HEK293T (cell line): ENCODE results near the gene SUN5.

ENCODE experiments used
- CTCF ChIA-PET: fragments of 350-600 bp; formaldehyde crosslinking; extraction: SDS; loops from one replicate; lab custom pipeline; 2021; ENCODE audit warnings: antibody characterized with exemption, inconsistent platforms; lab: Yijun Ruan, JAX
- POLR2A ChIA-PET: fragments of 350-600 bp; formaldehyde crosslinking; extraction: SDS; loops from one replicate; lab custom pipeline; 2020; ENCODE audit warnings: antibody characterized with exemption, inconsistent platforms; lab: Yijun Ruan, JAX
- DNase-seq: peaks from one replicate; pipeline ENCODE4 v3.0.0; 2012; ENCODE audit warnings: mixed read lengths; ENCODE audit errors: extremely low spot score
- ARNT ChIP-seq: fragments of 450-650 bp; IDR thresholded peaks from 2 replicates; pipeline ENCODE4 v1.6.1; 2017; ENCODE audit warnings: mild to moderate bottlenecking
- BHLHE40 ChIP-seq: fragments of 450-650 bp; IDR thresholded peaks from 2 replicates; pipeline ENCODE4 v1.6.1; 2016; ENCODE audit warnings: mild to moderate bottlenecking, moderate library complexity, borderline replicate concordance
- CTBP1 ChIP-seq: fragments of 450-650 bp; IDR thresholded peaks from 2 replicates; pipeline ENCODE4 v1.6.1; 2016; ENCODE audit warnings: borderline replicate concordance
- ELF4 ChIP-seq: fragments of 450-650 bp; IDR thresholded peaks from 2 replicates; pipeline ENCODE4 v1.6.1; 2017; ENCODE audit warnings: antibody characterized with exemption
- FOXA1 ChIP-seq: fragments of 450-650 bp; IDR thresholded peaks from 2 replicates; pipeline ENCODE4 v1.6.1; 2016; ENCODE audit warnings: mild to moderate bottlenecking
- FOXK2 ChIP-seq: fragments of 450-650 bp; IDR thresholded peaks from 2 replicates; pipeline ENCODE4 v1.6.1; 2016; ENCODE audit warnings: mild to moderate bottlenecking
- FOXM1 ChIP-seq: fragments of 450-650 bp; IDR thresholded peaks from 2 replicates; pipeline ENCODE4 v1.6.1; 2017; ENCODE audit warnings: mild to moderate bottlenecking, borderline replicate concordance
- HDGF ChIP-seq: fragments of 450-650 bp; IDR thresholded peaks from 2 replicates; pipeline ENCODE4 v1.6.1; 2017; ENCODE audit warnings: antibody characterized with exemption, borderline replicate concordance
- L3MBTL2 ChIP-seq: fragments of 450-650 bp; conservative IDR thresholded peaks from 2 replicates; pipeline ENCODE4 v1.6.1; 2016; ENCODE audit warnings: mild to moderate bottlenecking
- LEF1 ChIP-seq: fragments of 450-650 bp; IDR thresholded peaks from 2 replicates; pipeline ENCODE4 v1.6.1; 2017; ENCODE audit warnings: mild to moderate bottlenecking, borderline replicate concordance
- NFRKB ChIP-seq: fragments of 450-650 bp; IDR thresholded peaks from 2 replicates; pipeline ENCODE4 v1.6.1; 2016; ENCODE audit warnings: mild to moderate bottlenecking, moderate library complexity
- PKNOX1 ChIP-seq: fragments of 450-650 bp; IDR thresholded peaks from 2 replicates; pipeline ENCODE4 v1.6.1; 2016
- SP1 ChIP-seq: fragments of 450-650 bp; IDR thresholded peaks from 2 replicates; pipeline ENCODE4 v1.6.1; 2017
- SUZ12 ChIP-seq: fragments of 450-650 bp; IDR thresholded peaks from 2 replicates; pipeline ENCODE4 v1.6.1; 2016; ENCODE audit warnings: mild to moderate bottlenecking
- TARDBP ChIP-seq: fragments of 450-650 bp; IDR thresholded peaks from 2 replicates; pipeline ENCODE4 v1.6.1; 2016
- ZNF384 ChIP-seq: fragments of 450-650 bp; IDR thresholded peaks from 2 replicates; pipeline ENCODE4 v1.6.1; 2016

SUN5 gene

DNA sequence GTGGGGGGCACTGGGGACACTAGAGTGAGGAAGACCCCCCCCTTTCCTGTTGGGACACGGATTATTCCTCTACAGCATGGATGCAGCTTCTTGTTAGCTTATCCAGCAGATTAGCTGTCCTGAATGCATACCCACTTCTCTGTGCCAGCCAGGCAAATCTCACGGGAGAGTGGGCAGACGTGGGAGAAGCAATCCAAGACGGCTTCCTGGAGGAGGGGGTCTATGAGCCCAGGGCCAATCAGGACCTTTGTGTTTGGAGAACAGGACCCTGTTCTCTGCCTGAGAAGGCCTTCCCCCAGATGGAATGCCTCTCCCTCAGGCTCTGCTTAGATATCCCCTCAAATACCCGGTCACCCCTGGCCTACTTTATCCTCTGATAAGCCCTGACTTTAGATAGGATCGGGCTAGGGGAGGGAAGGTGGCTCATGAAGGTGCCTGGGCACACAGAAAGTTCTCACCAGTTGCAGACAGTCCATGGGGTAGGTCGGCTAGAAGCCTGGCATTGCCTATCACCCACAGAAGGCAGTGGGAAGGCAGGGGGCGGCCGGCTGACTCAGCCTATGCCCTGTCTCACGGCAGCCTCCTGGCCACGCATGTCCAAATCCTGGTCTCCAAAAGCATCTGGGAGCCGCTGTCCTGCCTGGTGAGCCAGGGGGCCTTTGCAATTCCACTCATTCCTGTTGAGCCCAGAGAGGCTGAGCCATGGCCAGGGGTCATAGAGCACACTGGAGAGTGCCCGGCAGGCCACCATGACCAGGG is 34.7 kb downstream of the SUN5 start:
- no peak for DNase-seq
- POLR2A ChIA-PET: no interaction called here
- CTCF ChIA-PET: no interaction called here
- no peak for TF ChIP-seq SP1
- no peak for TF ChIP-seq ZNF384
- TF ChIP-seq LEF1: no peak
- TF ChIP-seq BHLHE40: no peak
- TF ChIP-seq PKNOX1: no peak

DNA sequence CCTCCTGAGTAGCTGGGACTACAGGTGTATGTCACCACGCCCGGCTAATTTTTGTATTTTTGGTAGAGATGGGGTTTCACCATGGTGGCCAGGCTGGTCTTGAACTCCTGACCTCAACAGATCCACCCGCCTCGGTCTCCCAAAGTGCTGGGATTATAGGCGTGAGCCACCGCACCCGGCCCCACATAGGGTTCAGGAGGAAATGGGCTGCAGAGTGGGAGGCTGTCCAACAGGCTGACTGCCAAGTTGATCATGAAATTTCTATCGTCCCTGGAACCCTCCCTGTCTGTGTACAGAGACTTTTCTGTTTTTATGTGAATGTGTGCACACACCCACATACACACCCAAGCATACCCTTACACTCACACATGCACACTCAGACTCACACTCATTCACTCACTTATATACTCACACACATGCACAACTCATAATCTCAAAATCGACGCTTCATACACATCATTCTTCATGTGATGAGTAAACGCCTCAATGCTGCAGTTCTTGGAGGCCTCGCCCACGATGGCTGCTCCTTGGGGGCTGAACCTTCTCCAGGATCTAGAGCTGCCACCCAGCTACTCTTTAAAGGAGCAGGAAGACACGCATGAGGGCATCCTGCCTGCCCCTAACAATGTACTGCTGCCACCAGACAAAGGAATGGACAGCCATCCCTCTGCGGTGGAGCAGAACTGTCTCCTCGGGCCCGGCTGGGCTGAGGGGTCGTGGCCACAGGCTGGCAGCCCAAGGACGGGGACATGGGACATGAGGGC is 35.6 kb downstream of the SUN5 start:
- no peak for DNase-seq
- CTCF ChIA-PET: no interaction called here
- TF ChIP-seq FOXA1: no peak
- no peak for TF ChIP-seq ZNF384
- TF ChIP-seq TARDBP: no peak
- no peak for TF ChIP-seq BHLHE40
- TF ChIP-seq FOXM1: no peak
- TF ChIP-seq ARNT: no peak
- TF ChIP-seq CTBP1: no peak
- TF ChIP-seq FOXK2: no peak
- no peak for TF ChIP-seq LEF1
- no peak for TF ChIP-seq SUZ12
- TF ChIP-seq HDGF: no peak
- POLR2A ChIA-PET: no interaction called here

- CTCF ChIA-PET: no interaction called here
- TF ChIP-seq FOXA1 (no peak), ARNT (no peak), HDGF (no peak), PKNOX1 (no peak), L3MBTL2 (no peak), TARDBP (no peak), SUZ12 (no peak), ELF4 (no peak)
These were observed 36.2 kb downstream of the SUN5 start for GRCh38 chr20:32967961-32968457.

GRCh38 chr20:32966881-32967781 is 37.1 kb downstream of the SUN5 start:
- CTCF ChIA-PET: no interaction called here
- DNase-seq: no peak
- no peak for TF ChIP-seq BHLHE40
- TF ChIP-seq PKNOX1: no peak
- no peak for TF ChIP-seq HDGF
- no peak for TF ChIP-seq L3MBTL2
- TF ChIP-seq SP1: no peak
- no peak for TF ChIP-seq FOXK2
- no peak for TF ChIP-seq LEF1
- no peak for TF ChIP-seq CTBP1
- TF ChIP-seq FOXM1: no peak
- no peak for TF ChIP-seq ARNT
- no peak for TF ChIP-seq NFRKB
- no peak for TF ChIP-seq FOXA1
- no peak for TF ChIP-seq TARDBP
- no peak for TF ChIP-seq ELF4
- no peak for TF ChIP-seq SUZ12
- no peak for TF ChIP-seq ZNF384
- POLR2A ChIA-PET: no interaction called here

More at GRCh38 chr20:32967961-32968457, 36.2 kb downstream of the SUN5 start:
- POLR2A ChIA-PET: no interaction called here
- DNase-seq: no peak

- POLR2A ChIA-PET: no interaction called here
- CTCF ChIA-PET: no interaction called here
These were observed 37.9 kb downstream of the SUN5 start for GRCh38 chr20:32966382-32966781.

More at GRCh38 chr20:32966382-32966781, 37.9 kb downstream of the SUN5 start:
- TF ChIP-seq ELF4 (no peak), SUZ12 (no peak), NFRKB (no peak), ARNT (no peak), HDGF (no peak), BHLHE40 (no peak), SP1 (no peak)
- no peak for DNase-seq
